ENCODE results near the gene C12orf42.
A peak's percentile ranks its signal among the peaks of the same experiment; 100 is the strongest.

GRCh38 chr12:103422746-103423515 lies 72.8 kb downstream of the C12orf42 start:
- TF ChIP-seq GATA2 (IDR thresholded peaks at IDR 0.05; ENCODE audit: low read depth, low read length) (peak; percentile 92), GATA3 (IDR thresholded peaks at IDR 0.05; ENCODE audit: low read depth, low read length) (peak; percentile 91)

Measured in SH-SY5Y (cell line).